Adrenal gland (tissue), 12 donors: ENCODE results near the gene LY6G6C. TPM values are rescaled to one million over a fixed set of nuclear protein-coding genes. Genes with fewer than 3 reads are reported as not detected.

Experiments used
- DNase-seq, 7 donors: peaks; one replicate each; pipeline ENCODE4 v3.0.0-alpha.2; 2019 to 2020
- H3K27ac ChIP-seq, 5 donors: fragments of 200-600 bp; sonication (generic) in 4 of 5; 1 replicate in 3 of 5; 2 replicates in 2 of 5; pipeline versions ENCODE4 v1.5.1 to v1.8.0; 2016 to 2020; ENCODE audit warnings: mild to moderate bottlenecking in 1 of 5
- H3K27me3 ChIP-seq: fragments of 200-600 bp; 2 replicates; pipeline ENCODE4 v1.8.0; 2021
- H3K36me3 ChIP-seq, 2 donors: fragments of 200-600 bp; replicated peaks in 1 of 2; 1 replicate in 1 of 2; 2 replicates in 1 of 2; pipeline versions ENCODE4 v1.5.1 to v1.8.0; 2018 to 2022
- H3K4me1 ChIP-seq, 2 donors: fragments of 200-600 bp; replicated peaks in 1 of 2; 1 replicate in 1 of 2; 2 replicates in 1 of 2; pipeline versions ENCODE4 v1.5.1 to v1.8.0; 2018 to 2021
- H3K4me3 ChIP-seq, 4 donors: fragments of 200-600 bp; sonication (generic) in 3 of 4; one replicate each; pipeline ENCODE4 v1.5.1; 2016 to 2018
- H3K9me3 ChIP-seq, 3 donors: fragments of 200-600 bp; sonication (generic) in 1 of 3; replicated peaks in 1 of 3; 1 replicate in 2 of 3; 2 replicates in 1 of 3; pipeline versions ENCODE4 v1.5.1 to v1.8.0; 2016 to 2021
- CTCF ChIP-seq, 6 experiments: fragments of 450-650 bp in 4 of 6; fragments of 200-600 bp in 2 of 6; sonication (generic) in 1 of 6; IDR thresholded peaks; 1 replicate in 5 of 6; 2 replicates in 1 of 6; pipeline versions ENCODE4 v1.5.1 to v1.8.0; 2016 to 2021; ENCODE audit warnings: antibody characterized with exemption in 6 of 6, mild to moderate bottlenecking in 2 of 6, moderate library complexity in 1 of 6
- POLR2A ChIP-seq, 2 donors: fragments of 450-650 bp; IDR thresholded peaks; one replicate each; pipeline ENCODE4 v1.6.1; 2017; ENCODE audit warnings: antibody characterized with exemption in 2 of 2, mild to moderate bottlenecking in 2 of 2, moderate library complexity in 1 of 2
- WGBS, 4 donors: extraction: QIAGEN DNeasy Blood & Tissue Kit in 2 of 4; methylation state at CpG; one replicate each; pipeline versions ENCODE4 v1.1.5 to v1.1.7; 2013 to 2017; 5-methylcytosine and 5-hydroxymethylcytosine counted together
- intact Hi-C, 2 donors: fragments of 100-400 bp; cut with DNase I; formaldehyde crosslinking; loops; one replicate each; pipeline versions ENCODE4 v1.14.1 to v1.15.0; 2022 to 2023
- polyA plus RNA-seq, 3 donors: library from polyadenylated mRNA; stranded (reverse); fragments of 200-250 nt in 2 of 3; fragments of 350-450 nt in 1 of 3; fragmentation: Illumina TruSeq in 1 of 3; extraction: RNeasy Lipid Tissue Mini Kit (QIAGEN cat#74804) in 1 of 3; gene quantifications; one replicate each; pipeline ENCODE4 v1.2.3, GENCODE V29; 2013 to 2014
- total RNA-seq, 9 donors: library from RNA; depleted of rRNA in 4 of 9; stranded (reverse); fragments of >200 nt in 4 of 9; fragments of 120-200 nt in 1 of 9; fragmentation: NEBNext Ultra II Directional in 1 of 9; extraction: Animal tissue kit (Norgen Biotek cat#: 25700) in 1 of 9; gene quantifications; one replicate each; pipeline versions ENCODE4 v1.1.0 to v1.2.4, GENCODE V29; 2013 to 2023
- donor health status: healthy with polysubstance abuse.
- donor health status: Bipolar disorder and iron deficiency.
- donor health status: DM: yes; HTN: yes; CAD: no.
- donor health status: DM: no; HTN: no; CAD: no.
- donor health status: DM: no; HTN: no; CAD: no.
- donor health status: DM: yes; HTN: yes; CAD: no.

Gene LY6G6C
- total and polyA plus RNA-seq, 12 donors: not detected

GRCh38 chr6:31741815-31742214, 20.3 kb upstream of the LY6G6C start:
- Histone ChIP-seq H3K9me3 (no peaks in the 10 kb centered on the region), H3K36me3 (no peaks in the 10 kb centered on the region), H3K27ac (no peak overlapping the region), H3K4me3 (no peak overlapping the region), H3K27me3 (no peaks in the 10 kb centered on the region), H3K4me1 (peaks cover 10 to 35% of the 10 kb centered on the region in 2 donors)
- WGBS, 4 donors: 89 to 96% (median 91%) methylated on average over 2 of the region's 2 CpGs
- intact Hi-C loops: no loop called here
- DNase-seq: no peak
- no peak for TF ChIP-seq CTCF (IDR thresholded peaks at IDR 0.05)
- no peak for TF ChIP-seq POLR2A (IDR thresholded peaks at IDR 0.05)

- WGBS, 4 donors: 21 to 36% (median 24%) methylated on average over 25 to 29 of the region's 29 CpGs
- TF ChIP-seq POLR2A (IDR thresholded peaks at IDR 0.05) (no peak), CTCF (IDR thresholded peaks at IDR 0.05) (no peak)
- Histone ChIP-seq H3K27ac (peak overlapping the region in 3 of 5 donors; percentile 30 to 65 (median 60)), H3K36me3 (no peaks in the 10 kb centered on the region), H3K4me3 (peak overlapping the region in 3 of 4 donors; percentile 59 to 84 (median 63)), H3K4me1 (peaks cover 10 to 39% of the 10 kb centered on the region in 2 donors), H3K27me3 (no peaks in the 10 kb centered on the region), H3K9me3 (no peaks in the 10 kb centered on the region)
- no peak for DNase-seq
- intact Hi-C loops: no loop called here
Measured at GRCh38 chr6:31740397-31741223, 19.1 kb upstream of the LY6G6C start.

GRCh38 chr6:31739639-31740396, 18.3 kb upstream of the LY6G6C start, which contains the start of gene MSH5:
TSS of gene MSH5 (plus strand) at chr6:31740005. CDS start at chr6:31740467, 462 bp downstream.
- no peaks in the 10 kb centered on the region for H3K27me3 ChIP-seq
- H3K9me3 ChIP-seq: no peaks in the 10 kb centered on the region
- no peak for TF ChIP-seq CTCF (IDR thresholded peaks at IDR 0.05)
- peak in 1 of 2 donors; percentile 8 for TF ChIP-seq POLR2A (IDR thresholded peaks at IDR 0.05)
- peaks cover 10 to 41% of the 10 kb centered on the region in 2 donors for H3K4me1 ChIP-seq
- no peaks in the 10 kb centered on the region for H3K36me3 ChIP-seq
- H3K27ac ChIP-seq: peak within 1 kb of the TSS in 3 of 5 donors; percentile 30 to 65 (median 60)
- intact Hi-C loops: loop anchor here in 1 of 2 donors (10.0 kb wide), 1 partner anchor 1675 kb away; the partner anchor contains the start of genes CUTA and PHF1
- WGBS, 4 donors: 0 to 1% (median 0%) methylated on average over 18 to 58 of the region's 58 CpGs
- peak within 1 kb of the TSS in 3 of 4 donors; percentile 59 to 84 (median 63) for H3K4me3 ChIP-seq
- peak; percentile 98 to 100 (median 99) for DNase-seq
